ENCODE results near the gene FZD4. TPM values are rescaled to one million over a fixed set of nuclear protein-coding genes. Genes with fewer than 3 reads are reported as not detected.

The FZD4 gene
- total RNA-seq, 3 donors from 2014 or later = 0.05 to 0.11 (median 0.08) TPM

Other genes starting within 250 kb of the FZD4 start
- 10 to 100 TPM in 2 of 3 donors, 1 to 10 TPM in 1; 6.6 to 12.1 (median 10.4) TPM for gene PRSS23, start 154.9 kb downstream of the FZD4 start, total RNA-seq
- 10 to 100 TPM in 2 of 3 donors, 1 to 10 TPM in 1; 9.6 to 17.9 (median 11.7) TPM for gene TMEM135, start 82.5 kb upstream of the FZD4 start, total RNA-seq

All from activated T-cell treated with anti-CD3 and anti-CD28 coated beads, Interleukin-2, amount 50 U/mL, for 4 hours (primary cell).